Activated CD8-positive, alpha-beta T cell treated with anti-CD3 and anti-CD28 coated beads, Interleukin-2, amount 10 ng/mL, durations not matched to agents 7 days and 5 days (primary cell): ENCODE measurements around the gene CPNE4. TPM values are rescaled to one million over a fixed set of nuclear protein-coding genes. Genes with fewer than 3 reads are reported as not detected.

Source experiments
- ATAC-seq: fragments of 150-1000 bp; cut with Tn5 transposase; one replicate; pipeline ENCODE4 v1.10.0; 2021; ENCODE audit warnings: moderate library complexity
- CTCF ChIA-PET: fragments of 350-600 bp; sonication (Branson Sonifier 250); formaldehyde crosslinking; loops from one replicate; lab custom pipeline; 2021; ENCODE audit warnings: antibody characterized with exemption; lab: Charles Lee
- POLR2A ChIA-PET: fragments of 350-600 bp; sonication (Branson Sonifier 250); formaldehyde crosslinking; loops from one replicate; lab custom pipeline; 2021; ENCODE audit warnings: antibody characterized with exemption; lab: Charles Lee
- DNase-seq: peaks from one replicate; pipeline ENCODE4 v3.0.0-alpha.2; 2020
- H3K27ac Mint-ChIP-seq: one replicate; pipeline ENCODE4 v1.8.0; 2021; ENCODE audit warnings: mild to moderate bottlenecking, mixed read lengths
- H3K27me3 Mint-ChIP-seq: one replicate; pipeline ENCODE4 v1.8.0; 2021; ENCODE audit warnings: low read depth, mixed read lengths
- H3K36me3 Mint-ChIP-seq: one replicate; pipeline ENCODE4 v1.8.0; 2021; ENCODE audit warnings: low read depth, mixed read lengths
- H3K4me1 Mint-ChIP-seq: one replicate; pipeline ENCODE4 v1.8.0; 2021; ENCODE audit warnings: low read depth, mixed read lengths
- H3K4me3 Mint-ChIP-seq: one replicate; pipeline ENCODE4 v1.8.0; 2021; ENCODE audit warnings: mild to moderate bottlenecking, mixed read lengths
- H3K9me3 Mint-ChIP-seq: one replicate; pipeline ENCODE4 v1.8.0; 2022; ENCODE audit warnings: mixed read lengths; ENCODE audit not compliant: insufficient read depth
- total RNA-seq, 2 experiments: library from RNA; stranded (reverse); gene quantifications; one replicate each; pipeline ENCODE4 v1.2.3, GENCODE V29; 2021

The CPNE4 gene
- total RNA-seq, 2 experiments from 2014 or later = not detected

DNA sequence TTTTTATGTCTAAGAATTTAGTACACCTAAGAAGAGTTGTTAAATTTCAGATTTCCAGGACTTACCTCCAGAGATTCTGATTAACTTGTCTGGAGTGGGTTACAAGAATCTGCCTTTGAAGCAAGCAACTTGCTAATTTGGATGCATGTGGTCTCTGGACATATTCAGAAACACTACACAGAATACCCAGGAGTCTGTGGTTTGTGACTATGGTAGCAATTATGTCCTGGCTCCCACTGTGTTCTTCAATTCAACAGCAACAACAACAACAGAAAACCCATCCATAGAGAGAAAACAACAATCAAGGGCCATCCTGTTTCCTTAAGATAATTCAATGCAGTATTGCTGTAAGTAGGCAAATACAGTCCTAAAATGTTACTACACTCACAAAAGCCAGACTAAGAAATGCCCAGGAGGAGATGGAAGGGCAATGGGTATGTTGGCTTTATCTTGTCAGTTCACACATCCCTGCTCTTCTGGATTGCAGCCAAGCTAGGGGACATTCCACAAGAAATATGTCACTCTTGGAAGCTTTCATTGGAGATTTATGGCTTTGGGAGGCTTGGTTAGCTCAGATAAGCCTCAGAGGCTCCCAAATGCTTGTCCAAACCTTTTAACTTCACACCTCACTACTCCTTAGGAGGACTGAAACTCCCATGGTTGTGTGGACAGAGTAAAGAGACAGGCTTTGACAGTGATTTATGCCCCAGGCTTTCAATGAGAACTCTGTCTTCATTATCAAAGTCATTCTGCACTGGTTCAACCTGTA, 432.6 kb downstream of the CPNE4 start:
- DNase-seq = no peak
- POLR2A ChIA-PET = no interaction called here
- Mint-ChIP-seq H3K36me3 (no peaks in the 10 kb centered on the region), H3K27me3 (peaks cover 7% of the 10 kb centered on the region), H3K9me3 (no peaks in the 10 kb centered on the region), H3K4me1 (no peaks in the 10 kb centered on the region), H3K4me3 (no peak overlapping the region), H3K27ac (no peak overlapping the region)
- no peak for ATAC-seq
- CTCF ChIA-PET = no interaction called here

DNA sequence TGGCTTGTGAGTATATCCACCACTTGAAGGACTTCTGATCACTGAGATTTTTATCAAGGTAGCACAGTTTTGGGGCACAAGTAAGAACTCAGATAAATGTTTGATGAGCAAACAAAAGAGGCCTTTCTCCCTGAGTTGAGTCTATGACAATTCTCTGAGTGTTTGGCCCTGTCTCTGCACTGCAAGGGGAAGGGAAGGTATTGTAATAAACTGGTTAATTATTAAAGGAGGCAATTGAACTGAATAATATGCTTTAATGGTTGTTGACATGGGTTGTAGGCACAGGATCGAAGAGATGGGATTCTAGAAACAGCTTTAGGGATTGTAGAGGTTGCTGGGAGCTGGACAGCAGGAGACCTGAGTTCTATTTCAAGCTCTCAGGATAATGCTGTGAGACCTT, 437.0 kb downstream of the CPNE4 start:
- no peak overlapping the region for H3K4me3 Mint-ChIP-seq
- ATAC-seq (no peak), DNase-seq (no peak)
- H3K27ac Mint-ChIP-seq = no peak overlapping the region
- no peaks in the 10 kb centered on the region for H3K4me1 Mint-ChIP-seq
- POLR2A ChIA-PET = no interaction called here
- H3K27me3 Mint-ChIP-seq = peaks cover 8% of the 10 kb centered on the region
- CTCF ChIA-PET = no interaction called here
- H3K36me3 Mint-ChIP-seq = no peaks in the 10 kb centered on the region
- H3K9me3 Mint-ChIP-seq = no peaks in the 10 kb centered on the region

DNA sequence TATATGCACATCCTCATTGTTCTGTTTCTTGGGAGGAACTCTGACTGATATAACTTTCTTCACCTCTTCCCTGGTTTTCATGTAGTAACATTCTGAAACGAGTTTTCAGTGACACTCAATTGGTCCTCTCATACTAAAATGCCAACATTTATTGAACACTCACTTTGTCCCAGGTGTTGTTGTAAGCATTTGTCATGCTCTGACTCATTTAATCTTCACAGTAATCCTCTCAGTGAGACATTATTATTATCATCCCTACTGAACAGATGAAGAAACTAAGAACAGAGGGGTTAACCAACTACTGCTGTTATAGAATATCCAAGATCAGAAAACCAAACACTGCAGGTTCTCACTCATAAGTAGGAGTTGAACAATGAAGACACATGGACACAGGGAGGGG, 437.9 kb downstream of the CPNE4 start:
- ChIA-PET POLR2A (no interaction called here), CTCF (no interaction called here)
- no peaks in the 10 kb centered on the region for H3K36me3 Mint-ChIP-seq
- no peak for ATAC-seq
- DNase-seq = no peak
- H3K4me1 Mint-ChIP-seq = no peaks in the 10 kb centered on the region
- no peak overlapping the region for H3K27ac Mint-ChIP-seq
- no peak overlapping the region for H3K4me3 Mint-ChIP-seq
- H3K27me3 Mint-ChIP-seq = peaks cover 6% of the 10 kb centered on the region
- no peaks in the 10 kb centered on the region for H3K9me3 Mint-ChIP-seq

DNA sequence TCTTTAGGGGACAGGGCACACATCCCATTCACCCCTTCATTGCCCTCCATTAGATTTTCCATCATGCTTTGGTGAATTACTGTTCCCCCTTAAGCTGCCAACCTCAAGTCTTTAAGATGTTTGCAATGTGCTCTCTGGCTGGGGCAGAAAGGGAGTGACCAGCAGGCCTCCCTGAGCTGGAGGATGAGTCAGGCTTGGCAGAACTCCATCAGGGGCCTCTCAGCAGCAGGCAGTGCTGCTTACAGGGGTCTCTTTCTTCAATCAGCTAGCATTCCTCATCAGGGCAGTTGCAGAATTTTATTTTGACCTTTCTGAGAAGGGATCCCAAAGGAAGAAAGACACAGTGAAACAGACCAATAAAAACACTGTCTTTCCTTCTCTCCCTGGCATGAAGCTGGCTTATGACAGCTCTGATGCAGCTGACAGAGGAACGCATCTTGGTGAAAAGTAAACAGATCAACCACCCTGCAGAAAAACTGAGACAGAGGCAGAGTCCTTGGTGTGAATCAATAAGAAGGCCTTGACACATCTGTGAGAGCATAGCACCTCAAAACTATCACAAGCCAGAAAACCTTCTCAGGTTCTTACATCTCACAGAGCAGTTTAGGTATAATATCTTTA, 443.3 kb downstream of the CPNE4 start:
- Mint-ChIP-seq H3K36me3 (no peaks in the 10 kb centered on the region), H3K27me3 (peaks cover 13% of the 10 kb centered on the region), H3K27ac (no peak overlapping the region), H3K4me1 (no peaks in the 10 kb centered on the region), H3K4me3 (no peak overlapping the region), H3K9me3 (no peaks in the 10 kb centered on the region)
- DNase-seq (no peak), ATAC-seq (no peak)
- ChIA-PET CTCF (no interaction called here), POLR2A (no interaction called here)

DNA sequence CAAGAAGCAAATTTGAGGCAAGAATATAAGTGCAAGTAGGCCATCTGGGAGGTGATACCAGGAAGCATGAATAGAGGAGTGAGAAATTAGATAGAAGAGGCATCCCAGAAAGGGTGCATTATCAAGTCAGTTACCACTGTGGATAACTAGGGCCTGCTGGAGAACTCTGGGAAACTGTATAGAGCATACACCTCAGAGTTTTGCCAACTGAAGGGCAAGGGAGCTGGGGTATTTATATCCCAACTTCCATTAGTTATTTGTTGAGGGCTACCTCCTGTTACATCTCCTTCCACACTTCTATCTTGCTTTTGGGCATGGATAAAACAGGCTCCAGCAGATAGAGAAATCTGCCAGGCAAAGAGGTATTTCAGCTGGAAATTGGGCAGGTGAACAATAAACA, 448.5 kb downstream of the CPNE4 start:
- no peaks in the 10 kb centered on the region for H3K9me3 Mint-ChIP-seq
- peaks cover 16% of the 10 kb centered on the region for H3K27me3 Mint-ChIP-seq
- no peaks in the 10 kb centered on the region for H3K36me3 Mint-ChIP-seq
- ChIA-PET POLR2A (interaction anchor here (0.7 kb wide), 1 partner anchor 333 kb away, joined by 3 read pairs; no protein-coding TSS in a partner anchor), CTCF (no interaction called here)
- H3K4me1 Mint-ChIP-seq = peaks cover 2% of the 10 kb centered on the region
- no peak overlapping the region for H3K4me3 Mint-ChIP-seq
- no peak overlapping the region for H3K27ac Mint-ChIP-seq
- ATAC-seq = no peak
- no peak for DNase-seq

DNA sequence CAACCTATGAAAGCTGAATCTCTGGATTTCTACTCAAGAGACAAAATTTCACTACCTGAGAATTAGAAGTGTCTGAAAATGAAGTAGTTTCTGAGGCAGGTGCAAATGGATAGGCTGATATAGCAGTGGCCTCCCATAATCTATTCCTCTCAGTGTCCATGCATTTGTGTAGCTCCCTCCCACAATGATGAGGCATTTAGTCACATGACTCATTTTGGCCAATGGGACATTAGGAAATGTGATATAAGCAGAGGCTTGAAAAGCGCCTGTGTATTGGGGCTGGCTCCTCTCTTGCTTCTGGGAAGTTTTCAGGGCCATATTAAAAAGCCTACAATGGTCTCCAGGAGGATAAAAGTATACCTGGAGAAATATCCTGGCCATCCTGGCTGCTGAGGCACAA, 452.4 kb downstream of the CPNE4 start:
- H3K4me1 Mint-ChIP-seq = peaks cover 2% of the 10 kb centered on the region
- POLR2A ChIA-PET = no interaction called here
- H3K4me3 Mint-ChIP-seq = no peak overlapping the region
- DNase-seq (no peak), ATAC-seq (no peak)
- H3K27me3 Mint-ChIP-seq = peaks cover 9% of the 10 kb centered on the region
- H3K27ac Mint-ChIP-seq = no peak overlapping the region
- CTCF ChIA-PET = no interaction called here
- H3K36me3 Mint-ChIP-seq = no peaks in the 10 kb centered on the region
- no peaks in the 10 kb centered on the region for H3K9me3 Mint-ChIP-seq

DNA sequence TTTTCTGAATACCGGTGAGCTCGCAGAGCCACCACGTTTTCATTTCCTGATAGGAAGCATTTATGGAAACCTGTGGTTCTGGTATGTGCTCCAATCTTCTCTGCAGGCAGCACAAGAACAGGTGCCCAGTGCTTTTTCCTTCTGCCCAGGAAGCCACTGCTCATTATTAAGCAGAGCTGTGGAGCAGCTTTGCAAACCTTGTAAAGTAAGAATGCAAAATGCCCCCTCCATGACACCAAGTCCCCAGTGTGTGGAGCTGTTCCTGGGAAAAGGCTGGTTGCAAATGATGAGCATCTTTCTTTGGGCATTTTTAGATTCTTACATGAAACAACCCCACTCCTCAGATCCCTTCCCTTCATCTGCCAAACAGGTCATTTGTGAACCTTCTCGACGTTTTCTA, 466.4 kb downstream of the CPNE4 start:
- H3K36me3 Mint-ChIP-seq = no peaks in the 10 kb centered on the region
- POLR2A ChIA-PET = no interaction called here
- peaks cover 35% of the 10 kb centered on the region for H3K27me3 Mint-ChIP-seq
- H3K27ac Mint-ChIP-seq = no peak overlapping the region
- H3K9me3 Mint-ChIP-seq = no peaks in the 10 kb centered on the region
- CTCF ChIA-PET = no interaction called here
- ATAC-seq = no peak
- H3K4me1 Mint-ChIP-seq = no peaks in the 10 kb centered on the region
- no peak for DNase-seq
- H3K4me3 Mint-ChIP-seq = no peak overlapping the region

DNA sequence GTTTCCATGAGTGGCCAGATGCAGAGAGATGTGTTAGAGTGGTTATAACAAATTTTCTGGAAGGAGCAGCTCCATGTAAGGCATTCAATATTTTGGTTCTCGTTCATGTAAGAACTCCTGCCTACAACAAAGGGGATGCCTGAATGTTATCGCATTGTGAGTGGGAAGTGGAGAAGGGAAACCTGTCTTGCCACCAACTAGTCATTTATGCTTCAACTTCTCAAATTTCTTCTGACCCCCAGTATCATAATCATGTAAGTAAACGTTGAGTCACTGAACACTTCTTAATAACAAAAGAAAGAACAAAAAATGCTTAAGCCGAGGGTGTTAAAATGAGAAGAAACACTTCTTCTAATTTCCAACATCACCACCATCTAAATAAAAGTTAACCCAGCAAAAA, 470.0 kb downstream of the CPNE4 start:
- Mint-ChIP-seq H3K4me1 (no peaks in the 10 kb centered on the region), H3K27me3 (peaks cover 36% of the 10 kb centered on the region), H3K36me3 (no peaks in the 10 kb centered on the region)

DNA sequence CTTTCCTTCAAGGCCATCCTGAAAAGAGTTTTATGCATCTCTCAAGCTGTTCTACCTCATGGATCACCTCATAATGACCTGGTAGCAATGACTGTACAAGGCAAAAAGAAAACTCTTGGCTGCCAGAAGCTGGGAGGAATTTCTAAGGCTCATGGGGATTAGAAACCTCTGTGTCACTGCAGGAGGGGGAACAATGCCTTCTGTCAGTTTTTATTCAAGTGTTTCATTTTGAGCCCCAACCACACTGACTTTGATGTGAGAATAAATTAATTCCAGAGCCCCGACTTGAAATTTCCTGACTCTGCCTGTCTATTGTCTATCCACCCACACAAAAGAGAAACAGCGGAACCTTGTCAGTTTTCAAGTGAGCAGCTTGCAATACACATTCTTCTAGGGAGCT, 473.3 kb downstream of the CPNE4 start:
- peaks cover 35% of the 10 kb centered on the region for H3K27me3 Mint-ChIP-seq
- H3K36me3 Mint-ChIP-seq = no peaks in the 10 kb centered on the region
- DNase-seq (no peak), ATAC-seq (no peak)
- ChIA-PET CTCF (interaction anchor here (0.9 kb wide), 1 partner anchor 633 kb away, joined by 3 read pairs; no protein-coding TSS in a partner anchor), POLR2A (no interaction called here)
- H3K4me3 Mint-ChIP-seq = no peak overlapping the region
- H3K27ac Mint-ChIP-seq = no peak overlapping the region
- no peaks in the 10 kb centered on the region for H3K4me1 Mint-ChIP-seq
- H3K9me3 Mint-ChIP-seq = no peaks in the 10 kb centered on the region

More for the DNA sequence above, 470.0 kb downstream of the CPNE4 start:
- Mint-ChIP-seq H3K4me3 (no peak overlapping the region), H3K27ac (no peak overlapping the region), H3K9me3 (no peaks in the 10 kb centered on the region)
- ChIA-PET POLR2A (no interaction called here), CTCF (no interaction called here)
- ATAC-seq (no peak), DNase-seq (no peak)

DNA sequence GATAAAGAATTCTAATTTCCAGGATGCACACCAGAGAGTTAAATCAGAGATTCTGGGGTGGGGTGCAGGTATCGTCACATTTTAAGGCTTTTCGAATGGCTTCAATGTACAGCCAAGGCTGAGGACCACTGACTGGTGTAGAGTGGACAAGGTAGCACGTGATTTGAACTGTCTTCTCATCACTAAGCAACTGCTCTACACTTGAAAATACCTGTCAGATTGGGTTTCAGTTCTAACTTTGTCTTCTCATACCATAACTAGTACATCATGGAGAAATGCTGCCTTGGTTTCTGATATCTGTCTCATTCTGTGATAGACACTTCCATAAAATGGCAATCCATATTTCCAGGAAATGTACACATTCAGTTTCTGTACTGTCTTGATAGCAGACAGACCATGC, 474.0 kb downstream of the CPNE4 start:
- ChIA-PET POLR2A (no interaction called here), CTCF (interaction anchor here (1.1 kb wide), 1 partner anchor 11 kb away, joined by 4 read pairs; no protein-coding TSS in a partner anchor)
- Mint-ChIP-seq H3K27me3 (peaks cover 31% of the 10 kb centered on the region), H3K27ac (no peak overlapping the region), H3K9me3 (no peaks in the 10 kb centered on the region), H3K4me1 (no peaks in the 10 kb centered on the region), H3K4me3 (no peak overlapping the region), H3K36me3 (no peaks in the 10 kb centered on the region)
- DNase-seq = no peak
- ATAC-seq = no peak

DNA sequence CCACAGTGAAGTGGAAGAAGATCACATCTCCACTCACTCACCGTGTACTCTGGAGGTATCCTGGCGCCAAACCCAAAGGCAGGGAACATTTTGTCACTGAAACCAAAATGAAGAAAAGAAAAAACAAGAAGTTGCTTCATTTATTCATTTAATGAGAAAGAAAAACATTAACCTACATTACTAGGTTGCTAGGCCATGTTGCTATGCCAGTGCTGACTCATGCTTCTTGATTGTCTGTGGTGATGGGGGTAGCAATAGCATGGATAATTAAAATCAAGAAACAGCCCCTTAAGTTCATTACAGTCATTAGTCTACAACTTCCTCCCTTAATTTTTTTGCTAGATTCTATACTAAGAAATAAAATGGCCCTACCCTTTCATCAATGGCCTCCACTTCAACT, 479.4 kb downstream of the CPNE4 start:
- Mint-ChIP-seq H3K9me3 (no peaks in the 10 kb centered on the region), H3K27ac (no peak overlapping the region), H3K4me3 (no peak overlapping the region), H3K36me3 (no peaks in the 10 kb centered on the region), H3K27me3 (peaks cover 15% of the 10 kb centered on the region), H3K4me1 (peaks cover 11% of the 10 kb centered on the region)
- POLR2A ChIA-PET = no interaction called here
- DNase-seq (no peak), ATAC-seq (no peak)
- CTCF ChIA-PET = no interaction called here

DNA sequence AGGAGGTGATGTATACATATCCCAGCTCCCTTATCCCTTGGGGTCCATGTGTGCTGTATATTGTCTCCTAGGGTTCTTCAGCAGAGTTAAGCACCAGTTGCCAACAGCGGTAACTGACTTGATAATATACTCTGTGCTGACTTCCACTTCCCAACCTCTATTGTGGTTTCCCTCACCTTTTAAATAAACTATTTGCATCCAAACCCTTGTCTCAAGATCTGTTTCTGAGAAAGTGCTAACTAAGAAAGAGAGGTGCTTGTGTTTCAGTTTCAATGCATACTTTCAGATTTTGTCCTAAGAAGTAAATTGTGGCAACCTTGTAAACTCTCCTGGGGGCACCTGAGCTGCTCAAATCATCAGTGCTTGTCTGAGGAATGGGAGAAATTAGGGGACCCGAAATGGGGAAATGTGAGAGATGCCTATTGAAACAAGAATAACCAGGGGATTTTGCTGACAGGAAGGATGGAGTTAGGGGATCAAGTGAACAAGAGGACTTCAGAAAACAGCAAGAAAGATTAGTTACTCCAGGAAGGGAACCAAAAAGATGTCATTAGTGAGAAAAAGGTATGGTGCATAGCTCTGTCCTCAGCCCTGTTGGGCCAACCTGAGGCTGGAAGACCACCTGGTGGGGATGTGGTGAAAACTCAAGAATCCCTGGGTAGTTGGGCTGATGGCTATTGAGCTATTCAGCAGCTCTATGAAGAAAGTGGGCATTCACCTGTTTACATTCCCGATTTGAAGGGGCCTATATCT, 481.1 kb downstream of the CPNE4 start:
- DNase-seq (no peak), ATAC-seq (no peak)
- ChIA-PET POLR2A (no interaction called here), CTCF (interaction anchor here (1.3 kb wide), 1 partner anchor 481 kb away, joined by 3 read pairs; the partner anchor contains the start of gene CPNE4)
- Mint-ChIP-seq H3K27me3 (peaks cover 8% of the 10 kb centered on the region), H3K4me3 (no peak overlapping the region), H3K36me3 (no peaks in the 10 kb centered on the region), H3K27ac (no peak overlapping the region), H3K4me1 (peaks cover 11% of the 10 kb centered on the region), H3K9me3 (no peaks in the 10 kb centered on the region)
